ENCODE measurements around the gene TSHR. TPM values are rescaled to one million over a fixed set of nuclear protein-coding genes. Genes with fewer than 3 reads are reported as not detected.

Gene TSHR
- total RNA-seq, 1 donor from 2014 or later = not detected

DNA sequence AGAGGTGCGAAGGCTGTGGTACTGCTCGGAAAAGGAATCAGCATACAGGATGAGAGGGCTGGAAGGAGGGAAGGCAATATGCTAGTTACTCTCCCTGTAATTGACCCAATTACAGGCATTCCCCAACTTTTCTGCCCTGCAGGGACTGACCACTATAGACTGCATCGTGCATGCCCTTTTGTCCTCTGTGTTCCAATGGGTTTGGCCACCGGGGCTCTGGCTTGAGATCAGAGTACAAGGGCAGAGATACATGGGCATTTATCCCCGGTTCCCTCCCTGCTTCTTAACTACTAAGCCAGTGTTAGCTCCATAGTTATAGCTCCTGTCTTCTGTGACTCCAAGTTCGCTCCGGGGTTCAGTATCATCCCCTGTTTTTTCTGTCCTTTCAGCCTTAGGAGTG, 205.7 kb downstream of the TSHR start:
- no peak overlapping the region for H3K4me3 Mint-ChIP-seq (ENCODE audit: unreplicated experiment)
- no peaks in the 10 kb centered on the region for H3K36me3 ChIP-seq (ENCODE audit: insufficient read depth, low read length)
- H3K4me3 ChIP-seq (ENCODE audit: insufficient read depth, low read depth, low read length) = no peak overlapping the region
- no peaks in the 10 kb centered on the region for H3K79me2 ChIP-seq (ENCODE audit: insufficient read depth, low read length)
- H3K9me3 Mint-ChIP-seq (ENCODE audit: unreplicated experiment) = no peaks in the 10 kb centered on the region
- FAIRE-seq (no peak), DNase-seq (ENCODE audit: low read depth) (no peak)
- no peak overlapping the region for H3K27ac ChIP-seq (ENCODE audit: low read depth, low read length)
- no peak overlapping the region for H3K9ac ChIP-seq (ENCODE audit: low read length)
- no peaks in the 10 kb centered on the region for H3K27me3 ChIP-seq (ENCODE audit: insufficient read depth, low read length)
- no peaks in the 10 kb centered on the region for H4K20me1 ChIP-seq (ENCODE audit: insufficient read depth, low read length)
- no peaks in the 10 kb centered on the region for H3K4me1 ChIP-seq (ENCODE audit: insufficient read depth, low read length)
- H3K27ac Mint-ChIP-seq (ENCODE audit: unreplicated experiment) = no peak overlapping the region
- TF ChIP-seq, protein P1, sequence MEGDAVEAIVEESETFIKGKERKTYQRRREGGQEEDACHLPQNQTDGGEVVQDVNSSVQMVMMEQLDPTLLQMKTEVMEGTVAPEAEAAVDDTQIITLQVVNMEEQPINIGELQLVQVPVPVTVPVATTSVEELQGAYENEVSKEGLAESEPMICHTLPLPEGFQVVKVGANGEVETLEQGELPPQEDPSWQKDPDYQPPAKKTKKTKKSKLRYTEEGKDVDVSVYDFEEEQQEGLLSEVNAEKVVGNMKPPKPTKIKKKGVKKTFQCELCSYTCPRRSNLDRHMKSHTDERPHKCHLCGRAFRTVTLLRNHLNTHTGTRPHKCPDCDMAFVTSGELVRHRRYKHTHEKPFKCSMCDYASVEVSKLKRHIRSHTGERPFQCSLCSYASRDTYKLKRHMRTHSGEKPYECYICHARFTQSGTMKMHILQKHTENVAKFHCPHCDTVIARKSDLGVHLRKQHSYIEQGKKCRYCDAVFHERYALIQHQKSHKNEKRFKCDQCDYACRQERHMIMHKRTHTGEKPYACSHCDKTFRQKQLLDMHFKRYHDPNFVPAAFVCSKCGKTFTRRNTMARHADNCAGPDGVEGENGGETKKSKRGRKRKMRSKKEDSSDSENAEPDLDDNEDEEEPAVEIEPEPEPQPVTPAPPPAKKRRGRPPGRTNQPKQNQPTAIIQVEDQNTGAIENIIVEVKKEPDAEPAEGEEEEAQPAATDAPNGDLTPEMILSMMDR (IDR thresholded peaks at IDR 0.05; ENCODE audit: insufficient read depth, low read depth, low read length) = no peak
- no peak for TF ChIP-seq EZH2 (IDR thresholded peaks at IDR 0.05; ENCODE audit: insufficient read depth, low read length)
- H2AFZ ChIP-seq (ENCODE audit: low read depth, low read length) = no peak overlapping the region
- no peaks in the 10 kb centered on the region for H3K27me3 Mint-ChIP-seq (ENCODE audit: low read depth, unreplicated experiment)
- H3K4me2 ChIP-seq (ENCODE audit: low read length) = no peak overlapping the region
- no peaks in the 10 kb centered on the region for H3K9me3 ChIP-seq (ENCODE audit: insufficient read depth, low read depth, low read length)
- H3K36me3 Mint-ChIP-seq (ENCODE audit: low read depth, unreplicated experiment) = no peaks in the 10 kb centered on the region
- peaks cover 27% of the 10 kb centered on the region for H3K4me1 Mint-ChIP-seq (ENCODE audit: low read depth, unreplicated experiment)

DNA sequence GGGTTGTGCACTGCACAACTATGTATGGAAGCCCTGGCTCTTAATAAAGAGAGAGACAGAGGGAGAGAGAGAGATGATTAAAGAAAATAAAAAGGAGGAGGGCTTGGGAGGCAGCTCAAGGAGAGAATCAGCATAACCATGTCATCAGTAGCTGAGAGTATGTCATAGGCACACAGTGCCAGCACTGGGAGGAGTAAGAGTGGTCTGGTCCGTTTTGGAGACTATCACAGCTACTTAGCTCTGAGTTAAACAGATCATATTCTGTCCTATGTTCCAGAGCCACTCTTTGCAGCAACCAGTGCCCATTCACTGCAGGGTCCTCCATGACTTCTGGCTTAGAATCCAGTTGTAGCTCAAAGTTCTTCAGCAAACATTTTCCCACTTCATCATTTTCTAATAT, 206.3 kb downstream of the TSHR start:
- TF ChIP-seq, protein P1 (IDR thresholded peaks at IDR 0.05; ENCODE audit: insufficient read depth, low read depth, low read length) = no peak
- no peak for TF ChIP-seq EZH2 (IDR thresholded peaks at IDR 0.05; ENCODE audit: insufficient read depth, low read length)
- Mint-ChIP-seq H3K4me3 (ENCODE audit: unreplicated experiment) (no peak overlapping the region), H3K27me3 (ENCODE audit: low read depth, unreplicated experiment) (no peaks in the 10 kb centered on the region), H3K9me3 (ENCODE audit: unreplicated experiment) (no peaks in the 10 kb centered on the region), H3K27ac (ENCODE audit: unreplicated experiment) (no peak overlapping the region), H3K36me3 (ENCODE audit: low read depth, unreplicated experiment) (no peaks in the 10 kb centered on the region), H3K4me1 (ENCODE audit: low read depth, unreplicated experiment) (peaks cover 23% of the 10 kb centered on the region)
- FAIRE-seq (no peak), DNase-seq (ENCODE audit: low read depth) (no peak)
- H3K4me1 ChIP-seq (ENCODE audit: insufficient read depth, low read length) = no peaks in the 10 kb centered on the region
- no peaks in the 10 kb centered on the region for H3K9me3 ChIP-seq (ENCODE audit: insufficient read depth, low read depth, low read length)
- H4K20me1 ChIP-seq (ENCODE audit: insufficient read depth, low read length) = no peaks in the 10 kb centered on the region
- H3K27ac ChIP-seq (ENCODE audit: low read depth, low read length) = no peak overlapping the region
- H2AFZ ChIP-seq (ENCODE audit: low read depth, low read length) = no peak overlapping the region
- H3K36me3 ChIP-seq (ENCODE audit: insufficient read depth, low read length) = no peaks in the 10 kb centered on the region
- no peak overlapping the region for H3K4me3 ChIP-seq (ENCODE audit: insufficient read depth, low read depth, low read length)
- no peak overlapping the region for H3K4me2 ChIP-seq (ENCODE audit: low read length)
- no peaks in the 10 kb centered on the region for H3K27me3 ChIP-seq (ENCODE audit: insufficient read depth, low read length)
- H3K79me2 ChIP-seq (ENCODE audit: insufficient read depth, low read length) = no peaks in the 10 kb centered on the region
- H3K9ac ChIP-seq (ENCODE audit: low read length) = no peak overlapping the region

DNA sequence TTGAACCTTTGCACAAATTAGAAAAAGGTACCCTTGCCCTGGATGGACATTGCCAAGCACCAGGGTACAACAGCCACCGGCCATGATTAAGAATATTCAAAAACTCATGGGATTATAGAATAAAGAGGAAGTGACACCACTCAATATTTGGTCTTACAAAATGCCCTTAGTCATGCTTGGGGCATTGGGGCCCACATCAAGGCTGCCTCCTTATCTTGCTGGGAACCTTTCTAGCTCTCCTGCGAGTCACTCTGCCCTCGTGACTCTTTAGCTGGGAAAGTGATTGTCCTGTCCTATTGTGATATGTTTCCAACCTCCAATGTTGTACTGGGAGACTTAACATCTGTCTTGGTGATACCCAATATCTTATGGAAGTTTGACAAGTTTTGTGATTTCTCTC, 207.5 kb downstream of the TSHR start:
- Mint-ChIP-seq H3K27ac (ENCODE audit: unreplicated experiment) (no peak overlapping the region), H3K4me1 (ENCODE audit: low read depth, unreplicated experiment) (peaks cover 14% of the 10 kb centered on the region), H3K4me3 (ENCODE audit: unreplicated experiment) (no peak overlapping the region), H3K27me3 (ENCODE audit: low read depth, unreplicated experiment) (no peaks in the 10 kb centered on the region), H3K36me3 (ENCODE audit: low read depth, unreplicated experiment) (no peaks in the 10 kb centered on the region), H3K9me3 (ENCODE audit: unreplicated experiment) (no peaks in the 10 kb centered on the region)
- no peak for TF ChIP-seq EZH2 (IDR thresholded peaks at IDR 0.05; ENCODE audit: insufficient read depth, low read length)
- TF ChIP-seq, protein P1 (IDR thresholded peaks at IDR 0.05; ENCODE audit: insufficient read depth, low read depth, low read length) = no peak
- Histone ChIP-seq H3K36me3 (ENCODE audit: insufficient read depth, low read length) (no peaks in the 10 kb centered on the region), H3K4me3 (ENCODE audit: insufficient read depth, low read depth, low read length) (no peak overlapping the region), H2AFZ (ENCODE audit: low read depth, low read length) (no peak overlapping the region), H3K79me2 (ENCODE audit: insufficient read depth, low read length) (no peaks in the 10 kb centered on the region), H3K27me3 (ENCODE audit: insufficient read depth, low read length) (no peaks in the 10 kb centered on the region), H3K27ac (ENCODE audit: low read depth, low read length) (no peak overlapping the region), H3K9ac (ENCODE audit: low read length) (no peak overlapping the region), H3K9me3 (ENCODE audit: insufficient read depth, low read depth, low read length) (no peaks in the 10 kb centered on the region), H4K20me1 (ENCODE audit: insufficient read depth, low read length) (no peaks in the 10 kb centered on the region), H3K4me2 (ENCODE audit: low read length) (no peak overlapping the region), H3K4me1 (ENCODE audit: insufficient read depth, low read length) (no peaks in the 10 kb centered on the region)
- FAIRE-seq (no peak), DNase-seq (ENCODE audit: low read depth) (no peak)

Data from astrocyte (in vitro differentiated cells and primary cell).